Keratinocyte (primary cell): Measurements from ENCODE around the gene RABL6. TPM values are rescaled to one million over a fixed set of nuclear protein-coding genes. Genes with fewer than 3 reads are reported as not detected.

ENCODE experiments used
- DNase-seq: peaks from one replicate; pipeline ENCODE4 v3.0.0-alpha.2; 2011; ENCODE audit warnings: low read depth, missing footprints, low spot score
- FAIRE-seq: peaks from 2 replicates; lab custom pipeline; 2011; peaks lifted over from hg19 to GRCh38; lab: Jason Lieb, UNC
- H2AFZ ChIP-seq: 2 replicates; pipeline ENCODE4 v1.6.0; 2012; ENCODE audit warnings: low read length, control low read depth, inconsistent platforms; ENCODE audit not compliant: control insufficient read depth
- H3K27ac ChIP-seq: 2 replicates; pipeline ENCODE4 v1.5.1; 2011; ENCODE audit warnings: low read length; ENCODE audit not compliant: control insufficient read depth, insufficient read depth
- H3K27me3 ChIP-seq: 3 replicates; pipeline ENCODE4 v1.6.0; 2011; ENCODE audit warnings: low read length; ENCODE audit not compliant: control insufficient read depth, insufficient read depth; ENCODE audit errors: extremely low read depth
- H3K36me3 ChIP-seq, 2 experiments: 2 replicates in 1 of 2; 3 replicates in 1 of 2; pipeline ENCODE4 v1.5.1; 2011; ENCODE audit warnings: low read length in 2 of 2, mild to moderate bottlenecking in 1 of 2; ENCODE audit not compliant: control insufficient read depth in 2 of 2, insufficient read depth in 2 of 2; ENCODE audit errors: extremely low read depth in 1 of 2
- H3K4me1 ChIP-seq: 3 replicates; pipeline ENCODE4 v1.5.1; 2011; ENCODE audit warnings: low read length; ENCODE audit not compliant: control insufficient read depth, insufficient read depth; ENCODE audit errors: extremely low read depth
- H3K4me2 ChIP-seq: 3 replicates; pipeline ENCODE4 v1.6.0; 2011; ENCODE audit warnings: low read depth, low read length; ENCODE audit not compliant: control insufficient read depth, insufficient read depth; ENCODE audit errors: extremely low read depth
- H3K4me3 ChIP-seq, 3 experiments: fragments of 200-600 bp in 1 of 3; sonication (generic) in 1 of 3; 2 replicates in 2 of 3; 3 replicates in 1 of 3; pipeline ENCODE4 v1.5.1; 2011 to 2016; ENCODE audit warnings: low read length in 3 of 3, mild to moderate bottlenecking in 3 of 3, control low read depth in 2 of 3, inconsistent platforms in 1 of 3, low read depth in 1 of 3, mixed read lengths in 1 of 3, mixed run types in 1 of 3, moderate library complexity in 1 of 3; ENCODE audit not compliant: control insufficient read depth in 2 of 3, insufficient read depth in 2 of 3; ENCODE audit errors: extremely low read depth in 1 of 3
- H3K79me2 ChIP-seq: 2 replicates; pipeline ENCODE4 v1.6.0; 2012; ENCODE audit warnings: low read length; ENCODE audit not compliant: control insufficient read depth, insufficient read depth
- H3K9ac ChIP-seq: 3 replicates; pipeline ENCODE4 v1.6.0; 2011; ENCODE audit warnings: low read length; ENCODE audit not compliant: control insufficient read depth, insufficient read depth; ENCODE audit errors: extremely low read depth
- H3K9me1 ChIP-seq: 3 replicates; pipeline ENCODE4 v1.6.0; 2011; ENCODE audit warnings: low read length; ENCODE audit not compliant: control insufficient read depth, insufficient read depth; ENCODE audit errors: extremely low read depth
- H3K9me3 ChIP-seq: 2 replicates; pipeline ENCODE4 v1.5.1; 2012; ENCODE audit warnings: low read depth, low read length; ENCODE audit not compliant: control insufficient read depth
- H4K20me1 ChIP-seq: 3 replicates; pipeline ENCODE4 v1.6.0; 2011; ENCODE audit warnings: low read length; ENCODE audit not compliant: control insufficient read depth, insufficient read depth; ENCODE audit errors: extremely low read depth
- CTCF ChIP-seq, 3 experiments: IDR thresholded peaks in 1 of 3; conservative IDR thresholded peaks in 1 of 3; optimal IDR thresholded peaks in 1 of 3; 2 replicates in 2 of 3; 3 replicates in 1 of 3; pipeline versions ENCODE3 to v1.5.1; 2011; ENCODE audit warnings: low read length in 3 of 3, mild to moderate bottlenecking in 3 of 3, moderate library complexity in 2 of 3, control low read depth in 1 of 3, inconsistent platforms in 1 of 3; ENCODE audit not compliant: insufficient read depth in 2 of 3; ENCODE audit errors: extremely low read depth in 1 of 3
- EZH2 ChIP-seq: IDR thresholded peaks from one replicate; pipeline ENCODE4 v1.6.1; 2012; ENCODE audit warnings: inconsistent platforms, mild to moderate bottlenecking, low read length, moderate library complexity
- dilution Hi-C: fragments of 300-500 bp; cut with MboI; formaldehyde crosslinking; loops from one replicate; pipeline ENCODE4 v1.7.0; 2020; ENCODE audit warnings: low sequenced_read_pairs; ENCODE audit not compliant: extremely low pct_ligation_motif_present
- polyA plus RNA-seq, 5 experiments: library from polyadenylated mRNA; depleted of rRNA in 3 of 5; stranded (reverse) in 3 of 5; stranded (forward) in 1 of 5; unstranded in 1 of 5; fragments of >200 nt; gene quantifications; 1 replicate in 1 of 5; 2 replicates in 3 of 5; 3 replicates in 1 of 5; pipeline versions ENCODE4 v1.2.1 to v1.2.3, GENCODE V29; 2011 to 2012; ENCODE audit warnings: missing spikeins in 2 of 5, low read depth in 1 of 5, low replicate concordance in 1 of 5

RABL6 gene
- polyA plus RNA-seq, 1 donor (not counting 4 experiments of a cell fraction or from before 2014, with no cell fraction given), result 46.3 TPM

- no peak for DNase-seq
- Histone ChIP-seq H3K36me3 (peaks cover 0 to 5% of the 10 kb centered on the region in 2 experiments), H2AFZ (no peak overlapping the region), H4K20me1 (no peaks in the 10 kb centered on the region), H3K4me3 (no peak overlapping the region), H3K9ac (no peak overlapping the region), H3K9me3 (no peaks in the 10 kb centered on the region), H3K27me3 (no peaks in the 10 kb centered on the region), H3K4me2 (no peak overlapping the region), H3K79me2 (peaks cover 24% of the 10 kb centered on the region), H3K9me1 (no peaks in the 10 kb centered on the region), H3K27ac (no peak overlapping the region), H3K4me1 (peaks cover 23% of the 10 kb centered on the region)
- FAIRE-seq, result no peak
- TF ChIP-seq EZH2, result no peak
- no peak for TF ChIP-seq CTCF (optimal IDR thresholded peaks at IDR 0.05 in 1 of 3, IDR thresholded peaks at IDR 0.05 in 1 of 3, conservative IDR thresholded peaks at IDR 0.05 in 1 of 3; ENCODE audit: extremely low read depth in 1 of 3, insufficient read depth in 2 of 3, low read length in 3 of 3)
- dilution Hi-C loops, result loop anchor here (25.0 kb wide), 1 partner anchor 132 kb away; the partner anchor contains the start of genes C8G and FBXW5
Measured at GRCh38 chr9:136805207-136805740, 2.5 kb upstream of the RABL6 start.

DNA sequence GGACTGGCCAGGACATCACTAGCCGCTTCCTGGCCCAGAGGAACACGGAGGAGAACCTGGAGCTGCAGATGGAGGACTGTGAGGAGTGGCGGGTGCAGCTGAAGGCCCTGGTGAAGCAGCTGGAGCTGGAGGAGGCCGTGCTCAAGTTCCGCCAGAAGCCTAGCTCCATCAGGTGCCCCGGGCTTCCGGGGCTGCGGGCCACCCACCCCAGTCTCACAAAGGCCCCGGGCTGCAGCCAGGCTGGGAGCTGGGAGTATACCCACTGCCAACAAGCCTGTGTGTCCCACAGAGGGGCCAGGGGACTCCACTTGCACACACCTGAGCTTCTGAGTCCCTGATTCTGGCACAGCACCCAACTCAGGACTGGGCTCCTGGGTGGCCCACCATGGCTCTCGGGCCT is 1.7 kb upstream of the RABL6 start:
- Histone ChIP-seq H3K4me3 (no peak overlapping the region), H3K27me3 (no peaks in the 10 kb centered on the region), H3K9me1 (no peaks in the 10 kb centered on the region), H3K36me3 (peaks cover 0 to 9% of the 10 kb centered on the region in 2 experiments), H3K4me1 (peaks cover 15% of the 10 kb centered on the region), H3K9ac (no peak overlapping the region), H2AFZ (no peak overlapping the region), H4K20me1 (no peaks in the 10 kb centered on the region), H3K9me3 (no peaks in the 10 kb centered on the region), H3K4me2 (no peak overlapping the region), H3K27ac (no peak overlapping the region), H3K79me2 (peaks cover 28% of the 10 kb centered on the region)
- no peak for DNase-seq
- dilution Hi-C loops, result loop anchor here (25.0 kb wide), 1 partner anchor 131 kb away; the partner anchor contains the start of genes C8G and FBXW5
- TF ChIP-seq CTCF (optimal IDR thresholded peaks at IDR 0.05 in 1 of 3, IDR thresholded peaks at IDR 0.05 in 1 of 3, conservative IDR thresholded peaks at IDR 0.05 in 1 of 3; ENCODE audit: extremely low read depth in 1 of 3, insufficient read depth in 2 of 3, low read length in 3 of 3) (no peak), EZH2 (no peak)
- FAIRE-seq, result no peak
